ENCODE data around the gene TH.

TH gene

DNA sequence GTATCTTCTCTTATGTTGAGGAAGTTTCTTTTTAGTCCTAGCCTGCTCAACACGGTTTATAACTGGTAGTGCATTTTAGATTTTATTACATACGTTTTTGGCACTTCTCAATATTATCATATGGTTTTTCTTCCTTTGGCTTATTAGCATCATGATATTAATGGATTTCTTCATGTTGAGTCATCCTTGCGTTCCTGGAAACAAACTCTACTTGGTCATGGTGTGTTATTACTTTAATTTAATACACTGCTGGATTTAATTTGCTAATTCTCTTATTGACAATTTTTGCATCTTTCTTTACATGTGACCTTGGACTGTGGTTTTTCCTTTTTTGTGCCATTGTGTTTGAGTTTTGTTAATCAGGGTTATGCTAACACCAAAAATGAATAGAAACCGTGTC lies 52.9 kb downstream of the TH start:
- Histone ChIP-seq H2AFZ (ENCODE audit: low read depth) (no peak overlapping the region), H3K27me3 (ENCODE audit: insufficient read depth, low read depth) (peaks cover 65% of the 10 kb centered on the region), H4K20me1 (ENCODE audit: insufficient read depth) (no peaks in the 10 kb centered on the region), H3K4me3 (IDR thresholded peaks at IDR 0.05; ENCODE audit: insufficient read depth, low read depth, low read length) (no peak overlapping the region), H3K4me1 (ENCODE audit: low read depth, poor library complexity, severe bottlenecking) (peaks cover 5% of the 10 kb centered on the region), H3K4me2 (no peak overlapping the region), H3K27ac (no peak overlapping the region), H3K9ac (no peak overlapping the region), H3K36me3 (ENCODE audit: insufficient read depth) (no peaks in the 10 kb centered on the region), H3K79me2 (ENCODE audit: insufficient read depth, low read depth) (no peaks in the 10 kb centered on the region)
- TF ChIP-seq, protein P1, sequence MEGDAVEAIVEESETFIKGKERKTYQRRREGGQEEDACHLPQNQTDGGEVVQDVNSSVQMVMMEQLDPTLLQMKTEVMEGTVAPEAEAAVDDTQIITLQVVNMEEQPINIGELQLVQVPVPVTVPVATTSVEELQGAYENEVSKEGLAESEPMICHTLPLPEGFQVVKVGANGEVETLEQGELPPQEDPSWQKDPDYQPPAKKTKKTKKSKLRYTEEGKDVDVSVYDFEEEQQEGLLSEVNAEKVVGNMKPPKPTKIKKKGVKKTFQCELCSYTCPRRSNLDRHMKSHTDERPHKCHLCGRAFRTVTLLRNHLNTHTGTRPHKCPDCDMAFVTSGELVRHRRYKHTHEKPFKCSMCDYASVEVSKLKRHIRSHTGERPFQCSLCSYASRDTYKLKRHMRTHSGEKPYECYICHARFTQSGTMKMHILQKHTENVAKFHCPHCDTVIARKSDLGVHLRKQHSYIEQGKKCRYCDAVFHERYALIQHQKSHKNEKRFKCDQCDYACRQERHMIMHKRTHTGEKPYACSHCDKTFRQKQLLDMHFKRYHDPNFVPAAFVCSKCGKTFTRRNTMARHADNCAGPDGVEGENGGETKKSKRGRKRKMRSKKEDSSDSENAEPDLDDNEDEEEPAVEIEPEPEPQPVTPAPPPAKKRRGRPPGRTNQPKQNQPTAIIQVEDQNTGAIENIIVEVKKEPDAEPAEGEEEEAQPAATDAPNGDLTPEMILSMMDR (conservative IDR thresholded peaks at IDR 0.05; ENCODE audit: low read depth, low read length), result no peak

DNA sequence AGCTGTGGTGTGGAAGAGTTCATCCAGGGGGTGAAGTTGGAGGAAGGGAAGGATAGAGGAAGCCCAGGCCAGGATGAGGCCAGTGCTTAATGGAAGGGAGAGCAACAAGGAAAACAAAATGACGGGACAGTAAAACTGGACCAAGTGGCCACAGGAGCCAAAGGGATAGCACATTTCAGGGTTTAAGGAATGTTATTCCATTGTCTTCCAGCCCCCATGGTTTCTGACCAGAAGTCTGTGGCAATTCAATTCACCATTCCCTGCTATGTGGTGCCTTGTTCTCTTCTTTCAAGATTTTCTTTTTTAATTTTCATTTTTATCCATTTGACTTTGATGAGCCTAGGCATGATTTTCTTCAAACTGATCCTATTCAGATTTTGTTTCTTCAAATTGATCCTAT lies 54.9 kb downstream of the TH start:
- no peaks in the 10 kb centered on the region for H3K79me2 ChIP-seq (ENCODE audit: insufficient read depth, low read depth)

DNA sequence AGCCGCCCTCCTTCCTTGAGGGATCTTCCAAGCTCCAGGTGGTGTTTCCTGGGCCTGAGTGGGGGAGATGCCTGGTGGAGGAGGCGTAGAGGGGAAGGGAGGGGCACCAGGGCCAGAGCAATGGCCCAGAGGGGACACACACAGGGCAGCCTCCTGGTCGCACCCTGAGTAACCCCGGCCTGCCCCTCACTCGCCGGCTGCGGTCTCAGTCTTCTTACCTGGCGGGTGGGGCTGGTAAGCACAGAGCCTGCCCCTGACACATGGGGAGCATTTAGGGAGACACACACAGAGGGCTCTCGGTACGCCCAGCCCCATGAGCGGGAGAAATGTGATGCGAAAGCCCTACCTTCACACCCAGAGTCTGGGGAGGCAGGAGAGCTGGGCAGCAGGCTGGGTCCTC lies 56.3 kb downstream of the TH start:
- TF ChIP-seq, protein P1 (conservative IDR thresholded peaks at IDR 0.05; ENCODE audit: low read depth, low read length), result no peak
- H3K27ac ChIP-seq, result no peak overlapping the region
- no peak overlapping the region for H3K9ac ChIP-seq

More for the DNA sequence above, 54.9 kb downstream of the TH start:
- Histone ChIP-seq H3K4me2 (no peak overlapping the region), H3K27ac (no peak overlapping the region), H3K4me3 (IDR thresholded peaks at IDR 0.05; ENCODE audit: insufficient read depth, low read depth, low read length) (no peak overlapping the region), H3K27me3 (ENCODE audit: insufficient read depth, low read depth) (peaks cover 76% of the 10 kb centered on the region), H4K20me1 (ENCODE audit: insufficient read depth) (no peaks in the 10 kb centered on the region), H3K36me3 (ENCODE audit: insufficient read depth) (no peaks in the 10 kb centered on the region), H3K9ac (no peak overlapping the region), H3K4me1 (ENCODE audit: low read depth, poor library complexity, severe bottlenecking) (no peaks in the 10 kb centered on the region), H2AFZ (ENCODE audit: low read depth) (no peak overlapping the region)
- TF ChIP-seq, protein P1 (conservative IDR thresholded peaks at IDR 0.05; ENCODE audit: low read depth, low read length), result no peak

DNA sequence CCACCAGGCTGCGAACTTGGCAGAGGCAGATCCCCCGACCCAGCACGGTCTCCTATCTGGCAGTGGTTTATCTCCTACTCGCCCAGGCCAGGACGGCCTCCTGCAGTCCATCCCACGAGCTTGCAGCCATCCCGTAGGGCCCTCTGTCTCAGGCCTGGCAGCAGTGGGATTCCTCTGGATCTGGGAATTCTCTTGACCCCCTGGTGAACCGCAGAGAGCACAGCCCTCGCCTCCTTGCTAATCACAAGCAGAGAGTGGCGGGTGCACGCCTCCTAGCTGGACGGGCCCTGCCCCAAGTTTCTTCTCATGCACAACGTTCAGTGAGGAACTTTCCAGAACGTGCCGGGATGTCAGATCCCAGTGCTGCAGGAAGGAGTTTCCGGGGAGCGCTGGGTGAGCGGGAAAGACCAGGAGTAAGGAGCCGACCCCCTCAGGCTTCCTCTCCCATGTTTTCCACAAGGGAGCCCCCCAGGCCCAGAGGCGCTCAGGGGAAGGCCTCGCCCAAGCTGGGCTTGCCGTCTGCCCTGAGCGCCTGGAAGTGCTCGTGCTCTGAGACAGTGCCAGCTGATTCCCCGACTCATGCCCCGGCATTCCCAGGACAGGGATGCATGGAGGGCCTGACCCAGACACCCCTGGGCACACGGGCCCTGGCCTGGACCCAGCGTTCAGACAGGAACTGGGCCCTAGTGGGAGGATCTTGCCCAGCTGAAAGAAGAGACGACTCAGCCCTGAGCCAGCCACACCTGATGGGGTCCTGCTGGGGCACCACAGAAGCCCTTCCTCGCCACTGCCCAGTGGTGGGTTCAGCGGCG lies 57.0 kb downstream of the TH start:
- no peak overlapping the region for H3K27ac ChIP-seq
- H3K4me1 ChIP-seq (ENCODE audit: low read depth, poor library complexity, severe bottlenecking), result no peaks in the 10 kb centered on the region
- H3K36me3 ChIP-seq (ENCODE audit: insufficient read depth), result no peaks in the 10 kb centered on the region
- H2AFZ ChIP-seq (ENCODE audit: low read depth), result no peak overlapping the region
- no peaks in the 10 kb centered on the region for H3K79me2 ChIP-seq (ENCODE audit: insufficient read depth, low read depth)
- no peak overlapping the region for H3K4me3 ChIP-seq (IDR thresholded peaks at IDR 0.05; ENCODE audit: insufficient read depth, low read depth, low read length)
- no peak overlapping the region for H3K4me2 ChIP-seq
- no peaks in the 10 kb centered on the region for H4K20me1 ChIP-seq (ENCODE audit: insufficient read depth)
- H3K9ac ChIP-seq, result no peak overlapping the region
- TF ChIP-seq, protein P1 (conservative IDR thresholded peaks at IDR 0.05; ENCODE audit: low read depth, low read length), result no peak
- H3K27me3 ChIP-seq (ENCODE audit: insufficient read depth, low read depth), result peaks cover 77% of the 10 kb centered on the region

More for the DNA sequence above, 56.3 kb downstream of the TH start:
- H2AFZ ChIP-seq (ENCODE audit: low read depth), result no peak overlapping the region
- H3K27me3 ChIP-seq (ENCODE audit: insufficient read depth, low read depth), result peaks cover 75% of the 10 kb centered on the region
- no peaks in the 10 kb centered on the region for H3K4me1 ChIP-seq (ENCODE audit: low read depth, poor library complexity, severe bottlenecking)
- H3K36me3 ChIP-seq (ENCODE audit: insufficient read depth), result no peaks in the 10 kb centered on the region
- no peak overlapping the region for H3K4me3 ChIP-seq (IDR thresholded peaks at IDR 0.05; ENCODE audit: insufficient read depth, low read depth, low read length)
- H3K4me2 ChIP-seq, result no peak overlapping the region
- no peaks in the 10 kb centered on the region for H4K20me1 ChIP-seq (ENCODE audit: insufficient read depth)
- H3K79me2 ChIP-seq (ENCODE audit: insufficient read depth, low read depth), result no peaks in the 10 kb centered on the region

All from KMS-11 (cell line).